Cerebellar cortex (tissue), 1 donor: ENCODE measurements around the gene MEX3D.

Source experiments
- DNase-seq: peaks from one replicate; pipeline ENCODE4 v3.0.0-alpha.2; 2015; ENCODE audit warnings: low spot score

MEX3D gene

GRCh38 chr19:1593501-1593772 is 25.3 kb upstream of the MEX3D start:
- no peak for DNase-seq

GRCh38 chr19:1592755-1593500 is 24.8 kb upstream of the MEX3D start, which contains the start of gene MBD3:
TSS of gene MBD3 (minus strand) at chr19:1592865. CDS start at chr19:1592631, 234 bp downstream.
- DNase-seq = peak; percentile 91

- DNase-seq = peak; percentile 80
Observed at GRCh38 chr19:1592024-1592754, 24.1 kb upstream of the MEX3D start.

GRCh38 chr19:1591421-1592023 is 23.4 kb upstream of the MEX3D start:
- DNase-seq = no peak

- peak; percentile 37 for DNase-seq
Observed at GRCh38 chr19:1590641-1591397, 22.7 kb upstream of the MEX3D start.

GRCh38 chr19:1587872-1588271 is 19.7 kb upstream of the MEX3D start:
- DNase-seq = no peak

GRCh38 chr19:1585243-1585580 is 17.1 kb upstream of the MEX3D start:
- no peak for DNase-seq

- no peak for DNase-seq
Observed at GRCh38 chr19:1584500-1585242, 16.5 kb upstream of the MEX3D start.

- no peak for DNase-seq
Observed at GRCh38 chr19:1582201-1582600, 14.1 kb upstream of the MEX3D start.

GRCh38 chr19:1580957-1581356 is 12.8 kb upstream of the MEX3D start:
- DNase-seq = no peak

GRCh38 chr19:1580382-1580781 is 12.3 kb upstream of the MEX3D start:
- no peak for DNase-seq

- DNase-seq = no peak
Observed at GRCh38 chr19:1579222-1579621, 11.1 kb upstream of the MEX3D start.

GRCh38 chr19:1577929-1578618 is 9.9 kb upstream of the MEX3D start:
- peak; percentile 29 for DNase-seq

GRCh38 chr19:1577090-1577928 is 9.2 kb upstream of the MEX3D start:
- no peak for DNase-seq

- no peak for DNase-seq
Observed at GRCh38 chr19:1576242-1577089, 8.3 kb upstream of the MEX3D start.

- no peak for DNase-seq
Observed at GRCh38 chr19:1575323-1576241, 7.5 kb upstream of the MEX3D start.

- DNase-seq = no peak
Observed at GRCh38 chr19:1574354-1575136, 6.4 kb upstream of the MEX3D start.

- no peak for DNase-seq
Observed at GRCh38 chr19:1572795-1573194, 4.7 kb upstream of the MEX3D start.
